ENCODE results near the gene TGM1.

Gene TGM1

GRCh38 chr14:24232121-24232644 lies 30.8 kb downstream of the TGM1 start, which contains the start of gene NEDD8 (continued):
- TF ChIP-seq ZFP69B (tag by site-specific recombination; IDR thresholded peaks at IDR 0.05), result no peak
- TF ChIP-seq ZFP37 (tag by site-specific recombination; IDR thresholded peaks at IDR 0.05), result no peak
- no peak for TF ChIP-seq ZBTB10 (tag by site-specific recombination; IDR thresholded peaks at IDR 0.05)
- no peak for TF ChIP-seq ZNF501 (tag by site-specific recombination; IDR thresholded peaks at IDR 0.05)
- no peak for TF ChIP-seq ZNF701 (tag by site-specific recombination; IDR thresholded peaks at IDR 0.05)
- no peak for TF ChIP-seq MEIS1 (CRISPR knock-in tag; IDR thresholded peaks at IDR 0.05; ENCODE audit: borderline replicate concordance)
- no peak for TF ChIP-seq GFI1B (tag by site-specific recombination; IDR thresholded peaks at IDR 0.05)
- peak; percentile 54; the same call in 1 of the 2 replicates for TF ChIP-seq ZBTB6 (tag by site-specific recombination; IDR thresholded peaks at IDR 0.05)
- TF ChIP-seq, protein P1, sequence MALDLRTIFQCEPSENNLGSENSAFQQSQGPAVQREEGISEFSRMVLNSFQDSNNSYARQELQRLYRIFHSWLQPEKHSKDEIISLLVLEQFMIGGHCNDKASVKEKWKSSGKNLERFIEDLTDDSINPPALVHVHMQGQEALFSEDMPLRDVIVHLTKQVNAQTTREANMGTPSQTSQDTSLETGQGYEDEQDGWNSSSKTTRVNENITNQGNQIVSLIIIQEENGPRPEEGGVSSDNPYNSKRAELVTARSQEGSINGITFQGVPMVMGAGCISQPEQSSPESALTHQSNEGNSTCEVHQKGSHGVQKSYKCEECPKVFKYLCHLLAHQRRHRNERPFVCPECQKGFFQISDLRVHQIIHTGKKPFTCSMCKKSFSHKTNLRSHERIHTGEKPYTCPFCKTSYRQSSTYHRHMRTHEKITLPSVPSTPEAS (tag by site-specific recombination; IDR thresholded peaks at IDR 0.05), result no peak
- TF ChIP-seq, protein P2, sequence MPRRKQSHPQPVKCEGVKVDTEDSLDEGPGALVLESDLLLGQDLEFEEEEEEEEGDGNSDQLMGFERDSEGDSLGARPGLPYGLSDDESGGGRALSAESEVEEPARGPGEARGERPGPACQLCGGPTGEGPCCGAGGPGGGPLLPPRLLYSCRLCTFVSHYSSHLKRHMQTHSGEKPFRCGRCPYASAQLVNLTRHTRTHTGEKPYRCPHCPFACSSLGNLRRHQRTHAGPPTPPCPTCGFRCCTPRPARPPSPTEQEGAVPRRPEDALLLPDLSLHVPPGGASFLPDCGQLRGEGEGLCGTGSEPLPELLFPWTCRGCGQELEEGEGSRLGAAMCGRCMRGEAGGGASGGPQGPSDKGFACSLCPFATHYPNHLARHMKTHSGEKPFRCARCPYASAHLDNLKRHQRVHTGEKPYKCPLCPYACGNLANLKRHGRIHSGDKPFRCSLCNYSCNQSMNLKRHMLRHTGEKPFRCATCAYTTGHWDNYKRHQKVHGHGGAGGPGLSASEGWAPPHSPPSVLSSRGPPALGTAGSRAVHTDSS (tag by site-specific recombination; IDR thresholded peaks at IDR 0.05), result no peak
- TF ChIP-seq ZNF335 (tag by site-specific recombination; conservative IDR thresholded peaks at IDR 0.05), result no peak; the same call in 1 of the 2 replicates
- no peak for TF ChIP-seq ZNF473 (tag by site-specific recombination; IDR thresholded peaks at IDR 0.05)
- TF ChIP-seq ZNF202 (tag by site-specific recombination; IDR thresholded peaks at IDR 0.05; ENCODE audit: borderline replicate concordance), result no peak
- TF ChIP-seq ZFHX2 (tag by site-specific recombination; conservative IDR thresholded peaks at IDR 0.05), result no peak
- TF ChIP-seq ZBTB7A (tag by site-specific recombination; IDR thresholded peaks at IDR 0.05; ENCODE audit: low read depth), result no peak
- TF ChIP-seq FEZF1 (tag by site-specific recombination; IDR thresholded peaks at IDR 0.05), result no peak
- TF ChIP-seq ZNF791 (tag by site-specific recombination; IDR thresholded peaks at IDR 0.05), result no peak
- peak; percentile 83 for TF ChIP-seq ATF2 (tag by site-specific recombination; IDR thresholded peaks at IDR 0.05; ENCODE audit: low read depth)
- no peak for TF ChIP-seq ZNF654 (tag by site-specific recombination; IDR thresholded peaks at IDR 0.05; ENCODE audit: low read depth)
- TF ChIP-seq ZNF747 (tag by site-specific recombination; IDR thresholded peaks at IDR 0.05), result no peak
- 0 out of 2 replicates have a peak, but pooled peaks have one; percentile 36 for TF ChIP-seq ELK4 (IDR thresholded peaks at IDR 0.05; ENCODE audit: borderline replicate concordance, low read depth, low read length)
- no peak for TF ChIP-seq ZNF132 (tag by site-specific recombination; IDR thresholded peaks at IDR 0.05; ENCODE audit: borderline replicate concordance)
- no peak for TF ChIP-seq ZNF610 (tag by site-specific recombination; IDR thresholded peaks at IDR 0.05; ENCODE audit: borderline replicate concordance)
- peak; percentile 81; the same call in 1 of the 2 replicates for TF ChIP-seq KLF8 (tag by site-specific recombination; IDR thresholded peaks at IDR 0.05)
- no peak for TF ChIP-seq GLI2 (tag by site-specific recombination; IDR thresholded peaks at IDR 0.05; ENCODE audit: borderline replicate concordance, low read depth)
- TF ChIP-seq RBAK (tag by site-specific recombination; IDR thresholded peaks at IDR 0.05), result no peak
- no peak for TF ChIP-seq ZNF114 (tag by site-specific recombination; IDR thresholded peaks at IDR 0.05)
- no peak for TF ChIP-seq ZNF10 (tag by site-specific recombination; IDR thresholded peaks at IDR 0.05)
- no peak for TF ChIP-seq SCRT2 (tag by site-specific recombination; IDR thresholded peaks at IDR 0.05)
- no peak for TF ChIP-seq ZNF248 (tag by site-specific recombination; IDR thresholded peaks at IDR 0.05)
- TF ChIP-seq PRDM6 (tag by site-specific recombination; IDR thresholded peaks at IDR 0.05), result no peak

Measured in HEK293 (cell line).